Endothelial cell of umbilical vein (primary cell): Measurements from ENCODE around the gene TUBA4A. TPM values are rescaled to one million over a fixed set of nuclear protein-coding genes. Genes with fewer than 3 reads are reported as not detected.

ENCODE experiments used
- BruUV-seq: library from RNA; stranded (reverse); fragments of 400-500 nt; replicated peaks from 2 replicates; lab custom pipeline; 2021; lab: Mats Ljungman, UMichigan
- CTCF ChIA-PET: fragments of 300-600, 350-600 bp; sonication (Branson Sonifier 250); formaldehyde crosslinking; loops from one replicate; lab custom pipeline; 2021; ENCODE audit warnings: antibody characterized with exemption, inconsistent platforms; lab: Charles Lee
- POLR2A ChIA-PET: fragments of 300-600, 350-600 bp; sonication (Branson Sonifier 250); formaldehyde crosslinking; loops from one replicate; lab custom pipeline; 2021; ENCODE audit warnings: antibody characterized with exemption, inconsistent platforms; lab: Charles Lee
- DNase-seq: peaks from one replicate; pipeline ENCODE4 v3.0.0-alpha.2; 2011; ENCODE audit warnings: low read depth, low spot score
- FAIRE-seq: peaks from 2 replicates; lab custom pipeline; 2011; peaks lifted over from hg19 to GRCh38; lab: Jason Lieb, UNC
- H2AFZ ChIP-seq: 2 replicates; pipeline ENCODE4 v1.6.0; 2012; ENCODE audit warnings: low read depth, low read length, control low read depth, inconsistent platforms
- H3K27ac ChIP-seq: 2 replicates; pipeline ENCODE4 v1.5.1; 2011; ENCODE audit warnings: low read depth, mild to moderate bottlenecking, control low read depth, low read length, moderate library complexity; ENCODE audit not compliant: insufficient read depth
- H3K27me3 ChIP-seq, 2 experiments: 2 replicates each; pipeline versions ENCODE4 v1.6.0 to v1.6.1; 2011; ENCODE audit warnings: low read length in 2 of 2, mixed read lengths in 1 of 2; ENCODE audit not compliant: control insufficient read depth in 2 of 2, insufficient read depth in 2 of 2
- H3K36me3 ChIP-seq, 2 experiments: 2 replicates in 1 of 2; 3 replicates in 1 of 2; pipeline ENCODE4 v1.5.1; 2011; ENCODE audit warnings: low read length in 2 of 2, mild to moderate bottlenecking in 1 of 2, moderate library complexity in 1 of 2; ENCODE audit not compliant: control insufficient read depth in 2 of 2, insufficient read depth in 2 of 2; ENCODE audit errors: extremely low read depth in 1 of 2
- H3K4me1 ChIP-seq: 3 replicates; pipeline ENCODE4 v1.5.1; 2011; ENCODE audit warnings: mild to moderate bottlenecking, low read length; ENCODE audit not compliant: control insufficient read depth, insufficient read depth; ENCODE audit errors: extremely low read depth
- H3K4me2 ChIP-seq: 2 replicates; pipeline ENCODE4 v1.6.1; 2011; ENCODE audit warnings: low read length, control low read depth, mixed read lengths; ENCODE audit not compliant: insufficient read depth
- H3K4me3 ChIP-seq, 3 experiments: fragments of 200-600 bp in 1 of 3; sonication (generic), shearing (Covaris generic) in 1 of 3; replicated peaks in 1 of 3; 2 replicates each; pipeline ENCODE4 v1.5.1; 2011 to 2016; ENCODE audit warnings: control low read depth in 3 of 3, low read length in 3 of 3, mild to moderate bottlenecking in 2 of 3, inconsistent platforms in 1 of 3, low read depth in 1 of 3, moderate library complexity in 1 of 3; ENCODE audit not compliant: insufficient read depth in 1 of 3
- H3K79me2 ChIP-seq: 2 replicates; pipeline ENCODE4 v1.6.0; 2012; ENCODE audit warnings: low read length, inconsistent platforms; ENCODE audit not compliant: control insufficient read depth, insufficient read depth
- H3K9ac ChIP-seq: replicated peaks from 2 replicates; pipeline ENCODE3; 2011; ENCODE audit warnings: low read length, control low read depth; ENCODE audit not compliant: insufficient read depth; ENCODE audit errors: extremely low read depth
- H3K9me1 ChIP-seq: replicated peaks from 3 replicates; pipeline ENCODE4 v1.6.0; 2011; ENCODE audit warnings: mild to moderate bottlenecking, low read length; ENCODE audit not compliant: control insufficient read depth, insufficient read depth; ENCODE audit errors: extremely low read depth
- H3K9me3 ChIP-seq: replicated peaks from 2 replicates; pipeline ENCODE4 v1.5.1; 2012; ENCODE audit warnings: low read length, inconsistent platforms; ENCODE audit not compliant: control insufficient read depth, insufficient read depth
- H4K20me1 ChIP-seq: replicated peaks from 2 replicates; pipeline ENCODE3; 2011; ENCODE audit warnings: mild to moderate bottlenecking, low read length; ENCODE audit not compliant: control insufficient read depth, insufficient read depth; ENCODE audit errors: extremely low read depth
- EZH2 ChIP-seq: IDR thresholded peaks from 2 replicates; pipeline ENCODE4 v1.6.1; 2012; ENCODE audit warnings: borderline replicate concordance, low read depth, mild to moderate bottlenecking, moderate library complexity, low read length, inconsistent platforms; ENCODE audit not compliant: severe bottlenecking
- FOS ChIP-seq: IDR thresholded peaks from 2 replicates; pipeline ENCODE4 v1.6.1; 2011; ENCODE audit warnings: mild to moderate bottlenecking, low read length, moderate library complexity, borderline replicate concordance; ENCODE audit not compliant: insufficient read depth
- GATA2 ChIP-seq: IDR thresholded peaks from 2 replicates; pipeline ENCODE4 v1.7.0; 2011; ENCODE audit warnings: low read depth, mild to moderate bottlenecking, moderate library complexity, mixed read lengths, low read length; ENCODE audit not compliant: insufficient read length, insufficient read depth
- JUN ChIP-seq: IDR thresholded peaks from 2 replicates; pipeline ENCODE4 v1.6.1; 2011; ENCODE audit warnings: borderline replicate concordance, low read depth; ENCODE audit not compliant: insufficient read length, insufficient read depth
- MYC ChIP-seq: IDR thresholded peaks from one replicate; pipeline ENCODE4 v1.6.1; 2011; ENCODE audit warnings: mild to moderate bottlenecking, low read depth, low read length
- POLR2A ChIP-seq: IDR thresholded peaks from 2 replicates; pipeline ENCODE4 v1.6.1; 2012; ENCODE audit warnings: low read depth, mild to moderate bottlenecking, control low read depth, low read length
- POLR2AphosphoS5 ChIP-seq: IDR thresholded peaks from 2 replicates; pipeline ENCODE4 v1.6.1; 2012; ENCODE audit warnings: low read depth, mild to moderate bottlenecking, control low read depth, low read length, moderate library complexity; ENCODE audit not compliant: insufficient read depth
- dilution Hi-C: fragments of 300-500 bp; cut with MboI; formaldehyde crosslinking; loops from one replicate; pipeline ENCODE4 v1.15.0; 2019; ENCODE audit warnings: low sequenced_read_pairs; ENCODE audit not compliant: extremely low pct_ligation_motif_present
- intact Hi-C: fragments of 100-400 bp; cut with micrococcal nuclease; formaldehyde crosslinking; loops from one replicate; pipeline ENCODE4 v1.10.0; 2022
- polyA plus RNA-seq, 4 experiments: library from polyadenylated mRNA; depleted of rRNA in 3 of 4; stranded (reverse) in 3 of 4; unstranded in 1 of 4; fragments of >200 nt; gene quantifications; 2 replicates each; pipeline versions ENCODE4 v1.2.1 to v1.2.3, GENCODE V29; 2011 to 2012; ENCODE audit warnings: missing spikeins in 1 of 4
- total RNA-seq: library from RNA; stranded (reverse); gene quantifications from 2 replicates; pipeline ENCODE4 v1.2.3, GENCODE V29; 2021
- TF ChIP-seq, protein P1 (sequence below): IDR thresholded peaks from 2 replicates; pipeline ENCODE4 v1.6.1; 2011; ENCODE audit not compliant: insufficient read depth, insufficient read length
- TF ChIP-seq, protein P2 (sequence below), 2 donors: IDR thresholded peaks; 1 replicate in 1 of 2; 2 replicates in 1 of 2; pipeline ENCODE4 v1.5.1; 2011; ENCODE audit warnings: low read length in 2 of 2, mild to moderate bottlenecking in 2 of 2, moderate library complexity in 2 of 2, control low read depth in 1 of 2, inconsistent platforms in 1 of 2, low read depth in 1 of 2; ENCODE audit not compliant: insufficient read depth in 1 of 2; ENCODE audit errors: extremely low read depth in 1 of 2

The TUBA4A gene
- total and polyA plus RNA-seq, 2 donors (not counting 3 experiments of a cell fraction or from before 2014, with no cell fraction given): 16.5 to 24.8 TPM

DNA sequence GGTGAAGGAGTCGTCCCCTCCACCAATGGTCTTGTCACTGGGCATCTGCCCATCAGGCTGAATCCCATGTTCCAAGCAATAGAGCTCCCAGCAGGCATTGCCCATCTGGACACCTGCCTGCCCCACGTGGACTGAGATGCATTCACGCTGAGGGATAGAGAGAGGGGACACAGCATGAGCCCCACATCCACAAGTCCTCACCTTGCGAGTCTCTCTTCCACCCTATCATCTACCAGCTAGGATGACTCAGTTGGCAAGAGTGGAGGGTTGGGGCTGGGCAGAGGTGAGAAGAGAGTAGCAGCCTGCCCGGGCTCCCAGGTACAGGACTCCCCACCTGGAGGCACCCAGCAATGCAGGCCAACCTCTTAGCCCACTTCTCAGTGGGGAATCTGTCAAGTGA is 1.6 kb downstream of the TUBA4A start:
- intact Hi-C loops: loop anchor here (2.0 kb wide), 2 partner anchors 33 to 43 kb away; partner anchors contain the start of gene ABCB6
- Histone ChIP-seq H3K4me2 (no peak overlapping the region), H3K4me1 (peaks cover 39% of the 10 kb centered on the region)

DNA sequence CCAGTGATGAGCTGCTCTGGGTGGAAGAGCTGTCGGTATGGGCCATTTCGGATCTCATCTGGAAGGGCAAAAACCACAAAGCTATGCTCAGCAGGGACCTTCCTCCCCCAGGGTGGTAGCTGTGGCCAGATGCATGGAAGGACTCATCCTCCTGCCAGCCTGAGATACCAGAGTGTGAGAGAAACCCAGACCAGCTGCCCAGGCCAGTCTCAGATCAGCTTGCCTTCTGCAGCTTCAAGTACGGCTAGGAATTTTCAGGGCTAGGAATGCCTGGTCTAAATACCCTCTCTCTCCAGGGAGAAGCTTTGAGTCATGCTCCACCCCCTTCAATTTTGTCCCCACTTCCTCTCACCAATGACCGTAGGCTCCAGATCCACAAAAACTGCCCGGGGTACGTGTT is 2.1 kb downstream of the TUBA4A start:
- Histone ChIP-seq H2AFZ (no peak overlapping the region), H3K79me2 (peaks cover 2% of the 10 kb centered on the region), H3K27me3 (peaks cover 15 to 16% of the 10 kb centered on the region in 2 experiments), H3K4me3 (no peak overlapping the region), H3K36me3 (peaks cover 2% of the 10 kb centered on the region in 2 experiments), H3K9ac (no peak overlapping the region), H3K27ac (no peak overlapping the region), H3K9me1 (no peaks in the 10 kb centered on the region), H4K20me1 (no peaks in the 10 kb centered on the region), H3K4me2 (no peak overlapping the region), H3K4me1 (peaks cover 39% of the 10 kb centered on the region), H3K9me3 (no peaks in the 10 kb centered on the region)
- ChIA-PET POLR2A (interaction anchor here (1.1 kb wide), 1 partner anchor 27 kb away, joined by 4 read pairs; the partner anchor contains the start of gene DNAJB2), CTCF (interaction anchor here (1.2 to 2.5 kb wide), 3 partner anchors 26 to 43 kb away, joined by 3 to 14 read pairs (median 7); partner anchors contain the start of gene DNAJB2)
- intact Hi-C loops (loop anchor here (2.0 kb wide), 2 partner anchors 33 to 43 kb away; partner anchors contain the start of gene ABCB6), dilution Hi-C loops (no loop called here)
- TF ChIP-seq GATA2: no peak
- TF ChIP-seq, protein P1, sequence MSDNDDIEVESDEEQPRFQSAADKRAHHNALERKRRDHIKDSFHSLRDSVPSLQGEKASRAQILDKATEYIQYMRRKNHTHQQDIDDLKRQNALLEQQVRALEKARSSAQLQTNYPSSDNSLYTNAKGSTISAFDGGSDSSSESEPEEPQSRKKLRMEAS: no peak
- TF ChIP-seq, protein P2, sequence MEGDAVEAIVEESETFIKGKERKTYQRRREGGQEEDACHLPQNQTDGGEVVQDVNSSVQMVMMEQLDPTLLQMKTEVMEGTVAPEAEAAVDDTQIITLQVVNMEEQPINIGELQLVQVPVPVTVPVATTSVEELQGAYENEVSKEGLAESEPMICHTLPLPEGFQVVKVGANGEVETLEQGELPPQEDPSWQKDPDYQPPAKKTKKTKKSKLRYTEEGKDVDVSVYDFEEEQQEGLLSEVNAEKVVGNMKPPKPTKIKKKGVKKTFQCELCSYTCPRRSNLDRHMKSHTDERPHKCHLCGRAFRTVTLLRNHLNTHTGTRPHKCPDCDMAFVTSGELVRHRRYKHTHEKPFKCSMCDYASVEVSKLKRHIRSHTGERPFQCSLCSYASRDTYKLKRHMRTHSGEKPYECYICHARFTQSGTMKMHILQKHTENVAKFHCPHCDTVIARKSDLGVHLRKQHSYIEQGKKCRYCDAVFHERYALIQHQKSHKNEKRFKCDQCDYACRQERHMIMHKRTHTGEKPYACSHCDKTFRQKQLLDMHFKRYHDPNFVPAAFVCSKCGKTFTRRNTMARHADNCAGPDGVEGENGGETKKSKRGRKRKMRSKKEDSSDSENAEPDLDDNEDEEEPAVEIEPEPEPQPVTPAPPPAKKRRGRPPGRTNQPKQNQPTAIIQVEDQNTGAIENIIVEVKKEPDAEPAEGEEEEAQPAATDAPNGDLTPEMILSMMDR (IDR thresholded peaks at IDR 0.05; ENCODE audit: extremely low read depth in 1 of 2, insufficient read depth in 1 of 2, low read depth in 1 of 2, low read length in 2 of 2): no peak
- TF ChIP-seq FOS: no peak
- TF ChIP-seq JUN: no peak
- TF ChIP-seq MYC: no peak
- no peak for TF ChIP-seq POLR2A
- TF ChIP-seq POLR2AphosphoS5: no peak
- TF ChIP-seq EZH2: no peak
- DNase-seq: no peak
- FAIRE-seq: no peak
- no TSS peak for BruUV-seq

More for the DNA sequence above, 1.6 kb downstream of the TUBA4A start:
- Histone ChIP-seq H3K9me1 (no peaks in the 10 kb centered on the region), H3K36me3 (peaks cover 2% of the 10 kb centered on the region in 2 experiments), H3K79me2 (no peaks in the 10 kb centered on the region), H2AFZ (no peak overlapping the region), H3K9ac (no peak overlapping the region), H3K27ac (no peak overlapping the region), H3K27me3 (peaks cover 15 to 16% of the 10 kb centered on the region in 2 experiments), H3K9me3 (no peaks in the 10 kb centered on the region), H3K4me3 (no peak overlapping the region), H4K20me1 (no peaks in the 10 kb centered on the region)
- dilution Hi-C loops: no loop called here
- BruUV-seq: no TSS peak
- POLR2A ChIA-PET: interaction anchor here (1.1 kb wide), 1 partner anchor 27 kb away, joined by 4 read pairs; the partner anchor contains the start of gene DNAJB2
- DNase-seq (no peak), FAIRE-seq (no peak)
- TF ChIP-seq POLR2AphosphoS5 (no peak), FOS (no peak)
- CTCF ChIA-PET: interaction anchor here (1.2 to 2.5 kb wide), 3 partner anchors 26 to 43 kb away, joined by 3 to 14 read pairs (median 7); partner anchors contain the start of gene DNAJB2
